ENCODE results near the gene CHST11. TPM values are rescaled to one million over a fixed set of nuclear protein-coding genes. Genes with fewer than 3 reads are reported as not detected.

Gene CHST11
- total and polyA plus RNA-seq, 9 of the 15 experiments (the other 6 are each of a cell fraction or from before 2014, with no cell fraction given), result 2.3 to 38.7 (median 15.0) TPM

GRCh38 chr12:104467346-104467837, 10.6 kb downstream of the CHST11 start (continued):
- TF ChIP-seq NFRKB (IDR thresholded peaks at IDR 0.05; ENCODE audit: low read depth), result no peak
- TF ChIP-seq PHF8 (IDR thresholded peaks at IDR 0.05; ENCODE audit: borderline replicate concordance, low read length), result no peak
- TF ChIP-seq ZBTB2 (IDR thresholded peaks at IDR 0.05), result peak; percentile 81; the same call in 1 of the 2 replicates
- no peak for TF ChIP-seq ETV1 (tag; conservative IDR thresholded peaks at IDR 0.05; ENCODE audit: low read depth)
- TF ChIP-seq FOXA3 (CRISPR knock-in tag; conservative IDR thresholded peaks at IDR 0.05 in 1 of 2, IDR thresholded peaks at IDR 0.05 in 1 of 2), result no peak
- TF ChIP-seq E4F1 (CRISPR knock-in tag; IDR thresholded peaks at IDR 0.05; ENCODE audit: borderline replicate concordance), result no peak
- peak; percentile 95 for TF ChIP-seq STAT5A (IDR thresholded peaks at IDR 0.05; ENCODE audit: borderline replicate concordance, low read length)
- peak; percentile 54; the same call in 1 of the 2 replicates for TF ChIP-seq ZBTB12 (CRISPR knock-in tag; IDR thresholded peaks at IDR 0.05)
- peak; percentile 100 for TF ChIP-seq HMBOX1 (IDR thresholded peaks at IDR 0.05)
- TF ChIP-seq ESRRB (CRISPR knock-in tag; IDR thresholded peaks at IDR 0.05; ENCODE audit: borderline replicate concordance), result no peak
- TF ChIP-seq AFF1 (IDR thresholded peaks at IDR 0.05; ENCODE audit: low read depth in 1 of 2, partially characterized antibody in 2 of 2), result peak in 1 of 2 experiments; percentile 84
- no peak for TF ChIP-seq KDM2B (CRISPR knock-in tag; IDR thresholded peaks at IDR 0.05)
- no peak for TF ChIP-seq KDM5B (IDR thresholded peaks at IDR 0.05; ENCODE audit: insufficient replicate concordance, low read depth, low read length)
- TF ChIP-seq TAF9B (IDR thresholded peaks at IDR 0.05; ENCODE audit: partially characterized antibody), result peak; percentile 45
- TF ChIP-seq ELF4 (CRISPR knock-in tag; IDR thresholded peaks at IDR 0.05), result peak; percentile 87
- peak; percentile 94 for TF ChIP-seq GATAD2B (IDR thresholded peaks at IDR 0.05; ENCODE audit: borderline replicate concordance)
